Liver (tissue), 9 donors: ENCODE data around the gene GRAMD4. TPM values are rescaled to one million over a fixed set of nuclear protein-coding genes. Genes with fewer than 3 reads are reported as not detected.

ENCODE experiments used
- DNase-seq: peaks from one replicate; pipeline ENCODE4 v3.0.0-alpha.2; 2017; ENCODE audit warnings: low spot score
- H3K27ac ChIP-seq, 2 donors: one replicate each; pipeline ENCODE4 v1.7.0; 2013; ENCODE audit warnings: inconsistent platforms in 2 of 2, low read length in 2 of 2, control low read depth in 1 of 2, low read depth in 1 of 2, mild to moderate bottlenecking in 1 of 2
- H3K27me3 ChIP-seq, 4 donors: one replicate each; pipeline versions ENCODE4 v1.6.1 to v1.7.0; 2013; ENCODE audit warnings: low read length in 3 of 4, inconsistent platforms in 1 of 4, mild to moderate bottlenecking in 1 of 4, moderate library complexity in 1 of 4; ENCODE audit not compliant: control insufficient read depth in 4 of 4, insufficient read depth in 4 of 4
- H3K36me3 ChIP-seq, 4 donors: one replicate each; pipeline versions ENCODE4 v1.6.1 to v1.7.0; 2013; ENCODE audit warnings: low read length in 3 of 4, mild to moderate bottlenecking in 3 of 4, low read depth in 1 of 4, moderate library complexity in 1 of 4; ENCODE audit not compliant: control insufficient read depth in 4 of 4, insufficient read depth in 3 of 4
- H3K4me1 ChIP-seq, 4 donors: one replicate each; pipeline versions ENCODE4 v1.6.1 to v1.7.0; 2013; ENCODE audit warnings: low read length in 3 of 4, mild to moderate bottlenecking in 3 of 4, moderate library complexity in 1 of 4; ENCODE audit not compliant: control insufficient read depth in 4 of 4, insufficient read depth in 4 of 4
- H3K4me3 ChIP-seq, 3 donors: one replicate each; pipeline versions ENCODE4 v1.6.1 to v1.7.0; 2013; ENCODE audit warnings: low read length in 3 of 3, control low read depth in 1 of 3, low read depth in 1 of 3, mild to moderate bottlenecking in 1 of 3
- H3K9ac ChIP-seq, 2 donors: one replicate each; pipeline ENCODE4 v1.7.0; 2013; ENCODE audit warnings: low read length in 2 of 2, mild to moderate bottlenecking in 2 of 2, moderate library complexity in 2 of 2, control low read depth in 1 of 2, low read depth in 1 of 2
- H3K9me3 ChIP-seq, 4 donors: one replicate each; pipeline versions ENCODE4 v1.6.1 to v1.7.0; 2013; ENCODE audit warnings: low read length in 3 of 4; ENCODE audit not compliant: control insufficient read depth in 4 of 4
- EGR1 ChIP-seq, 2 donors: IDR thresholded peaks; 2 replicates each; pipeline ENCODE4 v1.6.1; 2016 to 2018; ENCODE audit warnings: antibody characterized with exemption in 2 of 2, low read depth in 2 of 2
- FOXA1 ChIP-seq: IDR thresholded peaks from 2 replicates; pipeline ENCODE4 v1.6.1; 2016; ENCODE audit warnings: antibody characterized with exemption
- FOXA2 ChIP-seq: IDR thresholded peaks from 2 replicates; pipeline ENCODE4 v1.6.1; 2016; ENCODE audit warnings: antibody characterized with exemption
- GABPA ChIP-seq, 2 donors: IDR thresholded peaks in 1 of 2; conservative IDR thresholded peaks in 1 of 2; 2 replicates each; pipeline ENCODE4 v1.6.1; 2016; ENCODE audit warnings: antibody characterized with exemption in 2 of 2, mild to moderate bottlenecking in 1 of 2, moderate library complexity in 1 of 2
- HNF4A ChIP-seq, 2 donors: conservative IDR thresholded peaks; 2 replicates each; pipeline ENCODE4 v1.6.1; 2016; ENCODE audit warnings: antibody characterized with exemption in 2 of 2, mild to moderate bottlenecking in 2 of 2
- HNF4G ChIP-seq: IDR thresholded peaks from 2 replicates; pipeline ENCODE4 v1.6.1; 2016; ENCODE audit warnings: antibody characterized with exemption
- NR2F2 ChIP-seq: IDR thresholded peaks from 2 replicates; pipeline ENCODE4 v1.6.1; 2016; ENCODE audit warnings: antibody characterized with exemption
- RAD21 ChIP-seq, 2 donors: IDR thresholded peaks; 2 replicates each; pipeline ENCODE4 v1.6.1; 2016; ENCODE audit warnings: antibody characterized with exemption in 2 of 2, mild to moderate bottlenecking in 2 of 2
- REST ChIP-seq: IDR thresholded peaks from 2 replicates; pipeline ENCODE4 v1.6.1; 2016; ENCODE audit warnings: antibody characterized with exemption, mild to moderate bottlenecking
- SP1 ChIP-seq: IDR thresholded peaks from 2 replicates; pipeline ENCODE4 v1.6.1; 2018; ENCODE audit warnings: antibody characterized with exemption, mild to moderate bottlenecking
- TAF1 ChIP-seq: conservative IDR thresholded peaks from 2 replicates; pipeline ENCODE4 v1.6.1; 2016; ENCODE audit warnings: antibody characterized with exemption, mild to moderate bottlenecking
- ZBTB33 ChIP-seq: IDR thresholded peaks from 2 replicates; pipeline ENCODE4 v1.6.1; 2016; ENCODE audit warnings: antibody characterized with exemption
- WGBS: extraction: QIAGEN DNeasy Blood & Tissue Kit; methylation state at CpG from one replicate; pipeline ENCODE4 v1.1.7; 2013; 5-methylcytosine and 5-hydroxymethylcytosine counted together
- polyA plus RNA-seq, 2 donors: library from polyadenylated mRNA; stranded (reverse) in 1 of 2; unstranded in 1 of 2; fragments of 200-250 nt in 1 of 2; fragments of >200 nt in 1 of 2; fragmentation: Nextera tagmentation in 1 of 2; extraction: Ambion mirVana in 1 of 2; gene quantifications; one replicate each; pipeline versions ENCODE4 v1.2.1 to v1.2.3, GENCODE V29; 2013 to 2015
- total RNA-seq, 2 donors: library from RNA; depleted of rRNA; stranded (reverse); fragments of >200 nt; gene quantifications; one replicate each; pipeline ENCODE4 v1.2.3, GENCODE V29; 2014
- TF ChIP-seq, protein P1 (sequence below): IDR thresholded peaks from 2 replicates; pipeline ENCODE4 v1.6.1; 2016; ENCODE audit warnings: antibody characterized with exemption
- TF ChIP-seq, protein P2 (sequence below): fragments of 150-350 bp; IDR thresholded peaks from 2 replicates; pipeline ENCODE4 v1.5.1; 2017; ENCODE audit warnings: improper control_type of control experiment, low read depth, low read length; ENCODE audit not compliant: missing input control
- donor health status: healthy.
- donor health status: healthy.
- donor health status: healthy.
- donor health status: healthy.
- donor health status: healthy.

The GRAMD4 gene
- total and polyA plus RNA-seq, 4 donors = 2.7 to 53.5 (median 21.6) TPM

DNA sequence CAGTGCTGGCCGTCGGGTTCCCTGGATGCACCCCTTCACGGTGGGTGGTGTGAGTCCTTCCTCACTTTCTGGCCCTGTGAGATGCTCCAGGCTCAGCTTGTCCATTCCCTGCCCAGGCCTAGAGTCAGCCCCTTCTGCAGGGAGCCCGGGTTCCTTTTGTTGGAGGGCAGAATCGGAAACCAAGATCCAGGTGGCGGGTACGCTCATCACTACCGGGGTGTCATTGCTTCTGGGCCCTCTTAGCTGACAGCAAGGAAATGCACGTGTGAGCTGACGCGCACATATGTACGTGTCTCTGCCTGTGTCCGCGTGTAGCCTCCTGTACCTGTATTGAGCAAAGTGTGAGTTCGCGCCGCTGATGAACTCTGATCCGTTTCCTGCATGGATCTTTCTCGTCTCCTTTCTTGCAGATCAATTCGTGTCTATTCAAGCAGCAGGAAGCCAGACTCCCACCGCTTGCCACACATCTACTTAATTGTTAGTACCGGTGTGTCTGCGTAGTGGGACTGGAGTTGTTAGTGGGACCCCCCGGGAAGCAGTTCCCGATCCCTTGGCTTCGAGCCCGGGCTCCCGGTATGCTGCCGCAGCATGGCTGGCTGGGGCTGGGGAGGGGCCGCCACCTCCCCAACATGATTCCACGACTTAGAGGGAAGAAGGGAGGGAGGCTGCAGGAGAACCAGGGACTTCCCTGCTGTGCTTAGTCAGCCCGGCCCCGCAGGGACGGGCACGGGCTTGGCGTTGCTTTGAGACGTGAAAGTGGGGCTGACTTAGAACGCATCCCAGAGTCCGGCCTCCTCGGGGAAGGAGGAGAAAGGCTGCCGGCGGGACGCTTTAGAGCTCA is 35.9 kb upstream of the GRAMD4 start:
- DNase-seq = no peak
- no peak overlapping the region for H3K27ac ChIP-seq
- WGBS = 87% methylated on average over 43 of the region's 43 CpGs

DNA sequence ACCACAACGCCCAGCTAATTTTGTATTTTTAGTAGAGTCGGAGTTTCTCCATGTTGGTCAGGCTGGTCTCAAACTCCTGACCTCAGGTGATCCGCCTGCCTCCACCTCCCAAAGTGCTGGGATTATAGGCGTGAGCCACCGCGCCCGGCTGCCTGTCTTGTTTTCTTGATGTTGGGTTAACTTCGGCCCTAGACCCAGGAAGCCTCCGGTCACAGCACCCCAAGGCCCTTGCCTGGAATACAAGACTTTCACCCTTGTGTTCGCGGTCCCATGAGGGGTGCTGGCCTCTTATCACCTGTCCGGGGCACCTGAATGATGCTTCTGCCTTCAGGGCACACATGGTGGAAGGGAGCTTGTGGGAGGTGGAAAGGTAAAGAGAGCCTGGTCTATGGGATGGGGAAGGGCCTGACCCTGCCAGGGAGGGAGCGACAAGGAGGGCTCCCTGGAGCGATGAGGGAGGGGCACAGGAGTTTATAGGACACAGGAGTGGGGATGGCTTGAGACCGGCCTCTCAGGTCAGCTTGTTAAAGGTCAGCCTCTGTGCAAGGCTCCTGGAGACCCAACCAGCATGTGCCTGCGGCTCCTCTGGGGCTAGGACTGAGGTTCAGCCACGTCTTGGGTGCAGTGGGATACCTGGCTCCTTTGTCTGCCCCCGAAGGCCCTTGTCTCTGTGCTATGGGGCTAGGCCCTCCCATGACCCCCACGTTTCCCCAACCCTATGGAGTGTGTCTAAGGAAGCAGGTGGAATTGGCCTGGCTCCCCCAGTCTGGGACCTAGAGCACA is 34.7 kb upstream of the GRAMD4 start:
- no peak for DNase-seq
- H3K4me3 ChIP-seq = no peak overlapping the region
- H3K27me3 ChIP-seq = no peaks in the 10 kb centered on the region
- no peak overlapping the region for H3K27ac ChIP-seq
- WGBS = 93% methylated on average over 19 of the region's 19 CpGs
- no peak for TF ChIP-seq EGR1 (IDR thresholded peaks at IDR 0.05; ENCODE audit: low read depth in 2 of 2)
- no peak for TF ChIP-seq HNF4A (conservative IDR thresholded peaks at IDR 0.05)
- TF ChIP-seq RAD21 (IDR thresholded peaks at IDR 0.05) = no peak
- TF ChIP-seq, protein P1, sequence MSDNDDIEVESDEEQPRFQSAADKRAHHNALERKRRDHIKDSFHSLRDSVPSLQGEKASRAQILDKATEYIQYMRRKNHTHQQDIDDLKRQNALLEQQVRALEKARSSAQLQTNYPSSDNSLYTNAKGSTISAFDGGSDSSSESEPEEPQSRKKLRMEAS = no peak
- no peak for TF ChIP-seq ZBTB33
- no peak for TF ChIP-seq HNF4G
- TF ChIP-seq GABPA (IDR thresholded peaks at IDR 0.05 in 1 of 2, conservative IDR thresholded peaks at IDR 0.05 in 1 of 2) = no peak
- no peak for TF ChIP-seq FOXA1
- TF ChIP-seq, protein P2, sequence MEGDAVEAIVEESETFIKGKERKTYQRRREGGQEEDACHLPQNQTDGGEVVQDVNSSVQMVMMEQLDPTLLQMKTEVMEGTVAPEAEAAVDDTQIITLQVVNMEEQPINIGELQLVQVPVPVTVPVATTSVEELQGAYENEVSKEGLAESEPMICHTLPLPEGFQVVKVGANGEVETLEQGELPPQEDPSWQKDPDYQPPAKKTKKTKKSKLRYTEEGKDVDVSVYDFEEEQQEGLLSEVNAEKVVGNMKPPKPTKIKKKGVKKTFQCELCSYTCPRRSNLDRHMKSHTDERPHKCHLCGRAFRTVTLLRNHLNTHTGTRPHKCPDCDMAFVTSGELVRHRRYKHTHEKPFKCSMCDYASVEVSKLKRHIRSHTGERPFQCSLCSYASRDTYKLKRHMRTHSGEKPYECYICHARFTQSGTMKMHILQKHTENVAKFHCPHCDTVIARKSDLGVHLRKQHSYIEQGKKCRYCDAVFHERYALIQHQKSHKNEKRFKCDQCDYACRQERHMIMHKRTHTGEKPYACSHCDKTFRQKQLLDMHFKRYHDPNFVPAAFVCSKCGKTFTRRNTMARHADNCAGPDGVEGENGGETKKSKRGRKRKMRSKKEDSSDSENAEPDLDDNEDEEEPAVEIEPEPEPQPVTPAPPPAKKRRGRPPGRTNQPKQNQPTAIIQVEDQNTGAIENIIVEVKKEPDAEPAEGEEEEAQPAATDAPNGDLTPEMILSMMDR = no peak
- no peaks in the 10 kb centered on the region for H3K36me3 ChIP-seq
- peaks cover 4 to 17% (median 12%) of the 10 kb centered on the region in 4 donors for H3K4me1 ChIP-seq
- H3K9me3 ChIP-seq = no peaks in the 10 kb centered on the region
- H3K9ac ChIP-seq = no peak overlapping the region

More for the DNA sequence above, 35.9 kb upstream of the GRAMD4 start:
- Histone ChIP-seq H3K9ac (no peak overlapping the region), H3K9me3 (no peaks in the 10 kb centered on the region), H3K27me3 (no peaks in the 10 kb centered on the region), H3K4me1 (peaks cover 15 to 30% (median 23%) of the 10 kb centered on the region in 4 donors), H3K4me3 (no peak overlapping the region), H3K36me3 (no peaks in the 10 kb centered on the region)
- TF ChIP-seq FOXA1 = no peak

DNA sequence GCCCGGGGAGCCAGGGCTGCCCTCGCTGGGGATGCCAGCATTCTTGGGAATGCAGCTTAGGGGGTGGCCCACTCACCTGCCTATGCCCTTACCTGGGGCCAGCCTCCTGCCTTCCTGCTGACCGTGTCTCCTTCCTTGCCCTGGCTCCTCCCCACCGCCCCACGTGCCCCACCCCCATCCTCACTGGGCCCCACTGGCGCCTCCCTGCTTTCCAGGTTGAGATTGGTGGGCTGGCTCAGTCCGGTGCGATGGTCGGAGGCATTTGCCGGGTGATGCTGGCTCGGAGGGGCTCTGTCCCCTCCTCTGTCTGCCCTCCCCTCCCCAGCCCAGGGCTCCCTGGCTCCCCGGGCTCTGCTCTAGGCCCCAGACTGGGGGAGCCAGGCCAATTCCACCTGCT is 34.1 kb upstream of the GRAMD4 start:
- Histone ChIP-seq H3K36me3 (no peaks in the 10 kb centered on the region), H3K27me3 (no peaks in the 10 kb centered on the region), H3K9ac (no peak overlapping the region), H3K4me1 (peaks cover 3 to 15% (median 9%) of the 10 kb centered on the region in 4 donors), H3K27ac (no peak overlapping the region), H3K4me3 (no peak overlapping the region), H3K9me3 (no peaks in the 10 kb centered on the region)
- 94% methylated on average over 12 of the region's 12 CpGs for WGBS
- no peak for DNase-seq
- TF ChIP-seq GABPA (IDR thresholded peaks at IDR 0.05 in 1 of 2, conservative IDR thresholded peaks at IDR 0.05 in 1 of 2) = no peak
- no peak for TF ChIP-seq TAF1
- no peak for TF ChIP-seq RAD21 (IDR thresholded peaks at IDR 0.05)
- TF ChIP-seq FOXA2 = no peak
- TF ChIP-seq REST = no peak
- TF ChIP-seq SP1 = no peak
- no peak for TF ChIP-seq NR2F2
- no peak for TF ChIP-seq FOXA1
- no peak for TF ChIP-seq HNF4G
- TF ChIP-seq, protein P2 = no peak
- no peak for TF ChIP-seq HNF4A (conservative IDR thresholded peaks at IDR 0.05)
